GM13976 (cell line): ENCODE data around the gene MPO.

Source experiments
- DNase-seq: peaks from one replicate; pipeline ENCODE4 v3.0.0; 2012; ENCODE audit warnings: low spot score
- CTCF ChIP-seq: IDR thresholded peaks from 2 replicates; pipeline ENCODE4 v1.5.1; 2012; ENCODE audit warnings: borderline replicate concordance, mild to moderate bottlenecking; ENCODE audit not compliant: insufficient read depth; ENCODE audit errors: extremely low read depth, missing control alignments, control extremely low read depth
- in situ Hi-C: fragments of 300-500 bp; cut with MboI; formaldehyde crosslinking; loops from one replicate; pipeline ENCODE4 v1.12.0; 2022; ENCODE audit warnings: low sequenced_read_pairs, mixed read lengths, inconsistent platforms; ENCODE audit not compliant: unreplicated experiment

Gene MPO

GRCh38 chr17:58279016-58279711 lies 1.6 kb downstream of the MPO start:
- TF ChIP-seq CTCF, result no peak
- DNase-seq, result no peak
- in situ Hi-C loops, result no loop called here

DNA sequence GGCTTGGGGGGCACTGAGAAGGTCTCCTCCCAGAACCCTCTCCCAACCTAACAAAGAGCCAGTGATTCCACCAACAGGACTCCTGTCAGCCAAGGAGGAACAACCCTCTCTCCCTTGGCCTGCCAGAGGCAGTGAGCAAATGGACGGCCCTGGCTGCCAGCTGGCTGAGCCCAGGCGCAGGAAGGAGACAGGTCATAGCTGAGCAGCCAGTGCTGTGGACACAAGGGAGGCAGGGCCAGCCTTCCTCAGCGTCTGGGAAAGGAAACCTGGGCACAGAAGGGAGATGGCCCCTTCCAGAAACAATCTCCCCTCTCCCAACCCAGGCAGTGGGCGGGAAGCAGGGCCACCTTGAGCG lies 2.1 kb downstream of the MPO start:
- no peak for TF ChIP-seq CTCF
- in situ Hi-C loops, result no loop called here
- DNase-seq, result peak; percentile 49

DNA sequence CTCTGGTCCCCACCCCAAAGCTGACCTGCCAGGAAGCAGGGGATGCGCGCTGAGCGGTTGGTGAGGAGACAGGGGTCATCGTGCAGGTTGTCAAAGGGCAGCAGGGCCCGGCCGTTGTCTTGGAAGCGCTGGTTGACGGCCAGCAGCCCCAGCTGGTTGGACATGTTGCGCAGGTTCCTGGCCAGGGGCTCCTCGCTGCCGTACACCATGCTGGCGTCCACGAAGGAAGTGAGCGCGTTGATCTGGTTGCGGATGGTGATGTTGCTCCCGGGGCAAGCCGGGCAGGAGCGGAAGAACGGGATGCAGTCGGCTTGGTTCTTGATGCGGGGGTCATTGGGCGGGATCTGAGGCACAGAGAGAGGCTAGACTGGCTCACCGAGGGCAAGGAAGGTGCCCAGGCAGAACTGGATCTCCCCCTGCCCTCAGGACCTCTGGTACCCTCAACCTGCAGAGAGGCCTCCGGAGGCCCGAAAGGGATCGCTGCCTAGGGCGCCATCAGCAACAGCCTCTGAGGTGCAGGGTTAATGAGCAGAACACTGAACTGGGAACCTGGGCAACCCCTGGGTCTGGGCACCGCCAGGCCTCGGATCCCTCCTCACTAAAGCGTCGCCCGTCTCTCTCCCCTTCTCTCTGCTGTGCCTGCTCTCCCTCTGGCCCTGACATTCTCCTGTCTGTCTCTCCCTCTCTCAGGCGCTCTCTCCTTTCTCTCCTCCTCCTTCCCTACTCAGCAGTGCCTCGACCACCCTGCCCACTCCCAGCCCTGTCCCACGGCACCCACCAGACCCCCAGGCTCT lies 2.7 kb downstream of the MPO start:
- peak; percentile 39 for DNase-seq
- in situ Hi-C loops, result no loop called here
- no peak for TF ChIP-seq CTCF

DNA sequence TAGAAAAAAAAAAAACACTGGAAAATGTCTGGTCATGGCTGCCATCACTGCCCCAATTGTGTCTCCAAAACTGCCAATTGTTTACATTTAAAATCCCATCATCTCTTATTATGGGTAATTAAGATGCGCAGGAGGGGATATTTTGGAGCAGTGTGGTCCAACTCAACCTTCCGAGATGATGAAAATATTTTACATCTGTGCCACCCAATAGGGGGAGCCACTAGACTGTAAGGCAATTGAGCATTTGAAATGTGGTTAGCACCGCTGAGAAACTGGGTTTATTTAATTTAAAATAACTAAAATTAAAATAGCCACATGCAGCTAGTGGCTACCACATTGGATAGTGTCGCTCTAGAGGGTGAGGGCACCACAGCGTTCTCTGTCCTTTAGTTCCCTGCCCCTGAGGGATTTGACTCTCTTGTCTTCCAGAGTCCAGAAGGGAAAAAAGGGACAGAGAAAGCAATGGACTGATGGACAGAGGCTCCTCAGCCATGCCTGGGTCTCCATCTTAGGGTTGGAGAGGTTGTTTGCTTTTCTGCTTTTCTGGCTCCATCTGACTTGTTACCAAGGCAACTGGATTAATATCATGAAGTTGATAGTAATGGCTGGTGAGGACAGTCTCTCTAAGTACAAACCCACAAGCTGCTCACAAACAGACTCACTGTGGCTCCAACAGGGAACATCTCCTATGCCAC lies 3.5 kb downstream of the MPO start:
- TF ChIP-seq CTCF, result peak; percentile 30
- in situ Hi-C loops, result no loop called here
- DNase-seq, result peak; percentile 66

- no peak for DNase-seq
- in situ Hi-C loops, result no loop called here
- no peak for TF ChIP-seq CTCF
Measured at GRCh38 chr17:58276423-58276822, 4.3 kb downstream of the MPO start.

GRCh38 chr17:58275417-58275816 lies 5.3 kb downstream of the MPO start:
- no peak for TF ChIP-seq CTCF
- DNase-seq, result no peak
- in situ Hi-C loops, result no loop called here
